Kidney (tissue), 14 donors: ENCODE measurements around the gene RIN3. TPM values are rescaled to one million over a fixed set of nuclear protein-coding genes. Genes with fewer than 3 reads are reported as not detected.

Experiments
- DNase-seq, 5 donors: peaks; one replicate each; pipeline ENCODE4 v3.0.0-alpha.2; 2013 to 2020
- FAIRE-seq: peaks from 2 replicates; lab custom pipeline; 2012; peaks lifted over from hg19 to GRCh38; lab: Jason Lieb, UNC
- H3K27ac ChIP-seq, 2 donors: one replicate each; pipeline ENCODE4 v1.7.0; 2013; ENCODE audit warnings: low read depth in 2 of 2, low read length in 2 of 2, inconsistent platforms in 1 of 2
- H3K27me3 ChIP-seq: one replicate; pipeline ENCODE4 v1.7.1; 2013; ENCODE audit warnings: low read length, inconsistent platforms; ENCODE audit not compliant: control insufficient read depth, insufficient read depth
- H3K36me3 ChIP-seq, 3 donors: one replicate each; pipeline versions ENCODE4 v1.7.0 to v1.7.1; 2013; ENCODE audit warnings: low read length in 3 of 3, control low read depth in 1 of 3, inconsistent platforms in 1 of 3; ENCODE audit not compliant: insufficient read depth in 3 of 3, control insufficient read depth in 2 of 3
- H3K4me1 ChIP-seq, 3 donors: one replicate each; pipeline versions ENCODE4 v1.7.0 to v1.7.1; 2013; ENCODE audit warnings: low read length in 3 of 3, inconsistent platforms in 1 of 3, low read depth in 1 of 3; ENCODE audit not compliant: control insufficient read depth in 2 of 3, insufficient read depth in 2 of 3
- H3K4me3 ChIP-seq, 3 donors: one replicate each; pipeline versions ENCODE4 v1.7.0 to v1.8.1; 2013; ENCODE audit warnings: low read length in 3 of 3, control low read depth in 1 of 3, inconsistent platforms in 1 of 3
- H3K9ac ChIP-seq, 3 donors: one replicate each; pipeline versions ENCODE4 v1.7.0 to v1.7.1; 2013; ENCODE audit warnings: low read length in 3 of 3, control low read depth in 1 of 3, inconsistent platforms in 1 of 3
- H3K9me3 ChIP-seq, 3 donors: one replicate each; pipeline versions ENCODE4 v1.7.0 to v1.7.1; 2013; ENCODE audit warnings: low read length in 3 of 3, control low read depth in 1 of 3, inconsistent platforms in 1 of 3; ENCODE audit not compliant: control insufficient read depth in 2 of 3, insufficient read depth in 1 of 3
- intact Hi-C: fragments of 100-400 bp; cut with DNase I; formaldehyde crosslinking; loops from one replicate; pipeline ENCODE4 v1.11.1; 2022
- polyA plus RNA-seq: library from polyadenylated mRNA; stranded (reverse); fragments of 350-450 nt; fragmentation: Illumina TruSeq; extraction: RNeasy Lipid Tissue Mini Kit (QIAGEN cat#74804); gene quantifications from one replicate; pipeline ENCODE4 v1.2.3, GENCODE V29; 2014; ENCODE audit warnings: low read depth, low replicate concordance; ENCODE audit not compliant: insufficient read depth
- total RNA-seq: library from RNA; stranded (reverse); fragmentation: NEBNext Ultra II Directional; extraction: Animal tissue kit (Norgen Biotek cat#: 25700); gene quantifications from one replicate; pipeline ENCODE4 v1.2.1, GENCODE V29; 2021
- TF ChIP-seq, protein P1 (sequence below): IDR thresholded peaks from 3 replicates; pipeline ENCODE4 v1.5.1; 2012; ENCODE audit warnings: mild to moderate bottlenecking, moderate library complexity, borderline replicate concordance; ENCODE audit not compliant: insufficient read depth; ENCODE audit errors: extremely low read depth
- donor health status: control.
- donor health status: control.
- donor health status: control.
- donor health status: control.
- donor health status: control.
- donor health status: DM: yes; HTN: yes; CAD: no.
- donor health status: Normal renal cell carcinoma (clear cell type).

The RIN3 gene
- total and polyA plus RNA-seq, 2 donors from 2014 or later: 7.1 to 30.4 TPM

DNA sequence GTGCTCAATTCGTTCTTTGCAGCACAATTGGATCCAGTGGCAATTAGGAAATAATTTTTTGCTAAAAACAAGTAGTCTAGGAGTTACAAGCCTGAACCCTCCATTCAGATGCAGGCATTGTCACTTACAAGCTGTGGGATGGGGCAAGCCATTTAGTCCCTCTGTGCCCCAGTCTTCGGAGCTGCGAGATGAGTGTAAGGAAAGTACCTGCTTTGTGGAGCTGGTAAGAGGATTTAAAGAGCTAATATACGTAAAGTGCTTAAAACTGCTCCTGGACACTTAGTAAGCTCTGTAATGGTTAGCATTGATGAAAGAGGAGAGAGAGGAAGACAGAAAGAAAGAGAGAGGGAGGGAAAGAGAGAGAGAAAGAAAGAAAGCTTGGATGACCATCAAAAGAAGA is 122.3 kb downstream of the RIN3 start:
- Histone ChIP-seq H3K9ac (no peak overlapping the region), H3K36me3 (no peaks in the 10 kb centered on the region), H3K9me3 (no peaks in the 10 kb centered on the region), H3K27ac (no peak overlapping the region), H3K4me1 (no peaks in the 10 kb centered on the region), H3K4me3 (no peak overlapping the region), H3K27me3 (no peaks in the 10 kb centered on the region)
- TF ChIP-seq, protein P1, sequence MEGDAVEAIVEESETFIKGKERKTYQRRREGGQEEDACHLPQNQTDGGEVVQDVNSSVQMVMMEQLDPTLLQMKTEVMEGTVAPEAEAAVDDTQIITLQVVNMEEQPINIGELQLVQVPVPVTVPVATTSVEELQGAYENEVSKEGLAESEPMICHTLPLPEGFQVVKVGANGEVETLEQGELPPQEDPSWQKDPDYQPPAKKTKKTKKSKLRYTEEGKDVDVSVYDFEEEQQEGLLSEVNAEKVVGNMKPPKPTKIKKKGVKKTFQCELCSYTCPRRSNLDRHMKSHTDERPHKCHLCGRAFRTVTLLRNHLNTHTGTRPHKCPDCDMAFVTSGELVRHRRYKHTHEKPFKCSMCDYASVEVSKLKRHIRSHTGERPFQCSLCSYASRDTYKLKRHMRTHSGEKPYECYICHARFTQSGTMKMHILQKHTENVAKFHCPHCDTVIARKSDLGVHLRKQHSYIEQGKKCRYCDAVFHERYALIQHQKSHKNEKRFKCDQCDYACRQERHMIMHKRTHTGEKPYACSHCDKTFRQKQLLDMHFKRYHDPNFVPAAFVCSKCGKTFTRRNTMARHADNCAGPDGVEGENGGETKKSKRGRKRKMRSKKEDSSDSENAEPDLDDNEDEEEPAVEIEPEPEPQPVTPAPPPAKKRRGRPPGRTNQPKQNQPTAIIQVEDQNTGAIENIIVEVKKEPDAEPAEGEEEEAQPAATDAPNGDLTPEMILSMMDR: no peak
- FAIRE-seq (no peak), DNase-seq (no peak)
- intact Hi-C loops: no loop called here

DNA sequence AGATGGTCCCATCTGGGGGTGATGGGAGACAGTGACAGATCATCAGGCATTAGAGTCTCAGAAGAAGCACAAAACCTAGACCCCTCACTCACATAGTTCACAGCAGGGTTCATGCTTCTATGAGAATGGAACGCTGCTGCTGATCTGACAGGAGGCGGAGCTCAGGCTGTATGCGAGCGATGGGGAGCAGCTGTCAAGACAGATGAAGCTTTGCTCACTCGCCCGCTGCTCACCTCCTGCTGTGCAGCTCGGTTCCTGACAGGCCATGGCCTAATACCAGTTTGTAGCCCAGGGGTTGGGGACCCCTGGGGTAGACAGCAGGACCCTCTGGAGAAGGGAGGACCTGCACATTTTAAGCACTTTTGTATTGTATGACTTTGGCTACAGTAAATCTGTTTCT is 123.6 kb downstream of the RIN3 start:
- Histone ChIP-seq H3K27me3 (no peaks in the 10 kb centered on the region), H3K4me1 (no peaks in the 10 kb centered on the region), H3K9ac (no peak overlapping the region), H3K27ac (no peak overlapping the region), H3K36me3 (no peaks in the 10 kb centered on the region), H3K9me3 (no peaks in the 10 kb centered on the region), H3K4me3 (no peak overlapping the region)
- TF ChIP-seq, protein P1: no peak
- FAIRE-seq (no peak), DNase-seq (peak in 3 of 5 donors; percentile 17 to 71 (median 29))
- intact Hi-C loops: no loop called here

DNA sequence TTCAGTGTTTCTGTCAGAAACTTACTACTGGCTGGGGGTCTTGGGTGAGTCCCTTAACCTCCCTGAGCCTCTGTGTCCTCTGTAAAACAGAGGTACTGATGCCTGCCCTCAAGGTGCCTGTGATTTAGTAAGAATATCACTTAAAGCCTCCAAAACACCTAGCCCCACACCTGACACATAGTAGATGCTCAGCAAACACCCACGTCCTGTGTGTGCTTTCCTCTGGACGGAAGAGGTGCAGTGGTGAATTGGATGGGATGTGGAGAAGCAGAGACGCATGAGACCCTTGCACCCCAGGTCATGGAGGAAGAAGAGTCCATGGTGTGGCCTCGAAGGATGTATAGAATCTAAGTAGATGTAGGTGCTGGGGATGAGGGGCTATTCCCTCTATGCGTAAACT is 124.3 kb downstream of the RIN3 start:
- TF ChIP-seq, protein P1: no peak
- DNase-seq (no peak), FAIRE-seq (no peak)
- Histone ChIP-seq H3K27ac (no peak overlapping the region), H3K27me3 (no peaks in the 10 kb centered on the region), H3K4me1 (no peaks in the 10 kb centered on the region), H3K36me3 (peaks cover 0 to 5% (median 0%) of the 10 kb centered on the region in 3 donors), H3K9me3 (no peaks in the 10 kb centered on the region), H3K4me3 (no peak overlapping the region), H3K9ac (no peak overlapping the region)
- intact Hi-C loops: no loop called here

DNA sequence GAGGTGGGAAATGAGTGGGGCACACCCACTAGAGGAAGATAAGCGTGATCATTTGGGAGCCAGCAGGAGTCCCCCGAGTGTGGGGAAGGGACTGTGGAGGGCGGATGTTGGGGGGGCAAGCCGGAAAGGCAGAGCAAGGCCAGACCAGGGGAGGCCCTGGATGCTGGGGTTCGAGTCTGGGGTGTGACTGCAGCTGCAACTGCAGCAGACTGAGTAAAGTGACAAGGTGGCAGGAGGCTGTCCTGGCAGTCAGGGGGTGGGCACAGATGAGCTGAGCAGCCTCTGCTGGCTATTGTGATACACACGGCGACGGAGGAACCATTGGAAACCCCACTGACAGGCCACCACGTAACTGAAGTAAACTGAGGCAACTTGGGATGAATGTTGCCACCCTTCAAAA is 124.7 kb downstream of the RIN3 start:
- Histone ChIP-seq H3K9me3 (no peaks in the 10 kb centered on the region), H3K36me3 (peaks cover 0 to 5% (median 0%) of the 10 kb centered on the region in 3 donors), H3K4me1 (no peaks in the 10 kb centered on the region), H3K4me3 (no peak overlapping the region), H3K27ac (no peak overlapping the region), H3K27me3 (no peaks in the 10 kb centered on the region), H3K9ac (no peak overlapping the region)
- FAIRE-seq (no peak), DNase-seq (no peak)
- TF ChIP-seq, protein P1: no peak
- intact Hi-C loops: no loop called here
